GM23248 (cell line): ENCODE data around the gene FAM193B. TPM values are rescaled to one million over a fixed set of nuclear protein-coding genes. Genes with fewer than 3 reads are reported as not detected.

Experiments used
- DNase-seq: peaks from one replicate; pipeline ENCODE4 v3.0.0-alpha.2; 2015
- H2AFZ ChIP-seq: fragments of 200-600 bp; sonication (generic); 2 replicates; pipeline ENCODE4 v1.6.1; 2016; ENCODE audit warnings: antibody characterized with exemption
- H3F3A ChIP-seq: fragments of 200-600 bp; sonication (generic); 2 replicates; pipeline ENCODE4 v1.6.1; 2016; ENCODE audit warnings: mild to moderate bottlenecking, antibody characterized with exemption, mixed run types; ENCODE audit not compliant: insufficient read depth
- H3K27ac ChIP-seq: fragments of 200-600 bp; sonication (generic); 2 replicates; pipeline ENCODE4 v1.5.1; 2016; ENCODE audit warnings: mild to moderate bottlenecking
- H3K27me3 ChIP-seq: fragments of 200-600 bp; sonication (generic); replicated peaks from 2 replicates; pipeline ENCODE4 v1.6.1; 2016; ENCODE audit warnings: mild to moderate bottlenecking; ENCODE audit not compliant: insufficient read depth
- H3K36me3 ChIP-seq: fragments of 200-600 bp; sonication (generic); 2 replicates; pipeline ENCODE4 v1.6.1; 2016; ENCODE audit warnings: low read depth, mild to moderate bottlenecking
- H3K4me1 ChIP-seq: fragments of 200-600 bp; sonication (generic); 2 replicates; pipeline ENCODE4 v1.6.1; 2016; ENCODE audit warnings: mild to moderate bottlenecking; ENCODE audit not compliant: insufficient read depth
- H3K4me2 ChIP-seq: fragments of 200-600 bp; sonication (generic); one replicate; pipeline ENCODE4 v1.6.1; 2016; ENCODE audit warnings: mild to moderate bottlenecking; ENCODE audit not compliant: unreplicated experiment
- H3K4me3 ChIP-seq: fragments of 200-600 bp; sonication (generic); 2 replicates; pipeline ENCODE4 v1.5.1; 2016; ENCODE audit warnings: mild to moderate bottlenecking
- H3K79me2 ChIP-seq: fragments of 200-600 bp; sonication (generic); 2 replicates; pipeline ENCODE4 v1.6.1; 2016; ENCODE audit warnings: mild to moderate bottlenecking; ENCODE audit not compliant: insufficient read depth
- H3K9ac ChIP-seq: fragments of 200-600 bp; sonication (generic); 2 replicates; pipeline ENCODE4 v1.6.1; 2016; ENCODE audit warnings: mild to moderate bottlenecking
- H3K9me2 ChIP-seq: fragments of 200-600 bp; sonication (generic); 2 replicates; pipeline ENCODE4 v1.6.1; 2016; ENCODE audit warnings: mixed run types, mild to moderate bottlenecking, moderate library complexity; ENCODE audit not compliant: insufficient read depth
- H3K9me3 ChIP-seq: fragments of 200-600 bp; sonication (generic); one replicate; pipeline ENCODE4 v1.6.1; 2017; ENCODE audit warnings: low read depth
- H4K20me1 ChIP-seq: fragments of 200-600 bp; sonication (generic); 2 replicates; pipeline ENCODE4 v1.6.0; 2016; ENCODE audit not compliant: insufficient read depth
- EZH2 ChIP-seq: fragments of 200-600 bp; sonication (generic); IDR thresholded peaks from 2 replicates; pipeline ENCODE4 v1.6.1; 2018; ENCODE audit warnings: antibody characterized with exemption, mild to moderate bottlenecking; ENCODE audit not compliant: insufficient read depth, poor library complexity, severe bottlenecking
- EZH2phosphoT487 ChIP-seq: fragments of 200-600 bp; sonication (generic); IDR thresholded peaks from 2 replicates; pipeline ENCODE4 v1.6.1; 2018; ENCODE audit warnings: antibody characterized with exemption, moderate library complexity, mild to moderate bottlenecking, low read depth; ENCODE audit not compliant: insufficient read depth
- WGBS, 2 experiments: methylation state at CpG; one replicate each; pipeline ENCODE4 v1.1.6; 2015 to 2017; ENCODE audit warnings: low lambda C conversion rate in 2 of 2, low coverage in 1 of 2; ENCODE audit errors: missing lambda C conversion rate in 2 of 2; 5-methylcytosine and 5-hydroxymethylcytosine counted together
- in situ Hi-C: fragments of 300-500 bp; cut with MboI; formaldehyde crosslinking; loops from 2 replicates; pipeline ENCODE4 v1.15.0; 2020
- polyA plus RNA-seq: library from polyadenylated mRNA; unstranded; fragments of >200 nt; fragmentation: Nextera tagmentation; extraction: Ambion mirVana; gene quantifications from 2 replicates; pipeline ENCODE4 v1.2.1, GENCODE V29; 2016
- total RNA-seq: library from RNA; depleted of rRNA; stranded (reverse); fragments of >200 nt; shearing (Covaris generic); gene quantifications from 2 replicates; pipeline ENCODE4 v1.2.3, GENCODE V29; 2014; rRNA removed

Gene FAM193B
- total and polyA plus RNA-seq, 2 experiments from 2014 or later = 8.0 to 21.9 TPM

- Histone ChIP-seq H2AFZ (no peak overlapping the region), H3K27ac (peak overlapping the region; percentile 93), H3K27me3 (no peaks in the 10 kb centered on the region), H3K4me2 (peak overlapping the region; percentile 96), H3K79me2 (peaks cover 51% of the 10 kb centered on the region), H3F3A (peaks cover 44% of the 10 kb centered on the region), H3K4me1 (peaks cover 37% of the 10 kb centered on the region), H3K4me3 (peak overlapping the region; percentile 82), H3K36me3 (no peaks in the 10 kb centered on the region), H3K9me3 (no peaks in the 10 kb centered on the region), H4K20me1 (no peaks in the 10 kb centered on the region; the same call in 1 of the 2 replicates), H3K9ac (peak overlapping the region; percentile 84), H3K9me2 (no peaks in the 10 kb centered on the region)
- in situ Hi-C loops = no loop called here
- 0 to 2% methylated on average over 5 to 55 of the region's 93 CpGs for WGBS, 2 experiments
- TF ChIP-seq EZH2phosphoT487 = no peak
- TF ChIP-seq EZH2 = no peak
- peak; percentile 69 for DNase-seq
Measured at GRCh38 chr5:177472460-177473442, 81.6 kb downstream of the FAM193B start.

GRCh38 chr5:177471610-177472356 lies 82.6 kb downstream of the FAM193B start:
- no peaks in the 10 kb centered on the region; the same call in 1 of the 2 replicates for H4K20me1 ChIP-seq
- H3K27ac ChIP-seq = peak overlapping the region; percentile 93
- DNase-seq = peak; percentile 91
- peaks cover 54% of the 10 kb centered on the region for H3K79me2 ChIP-seq
- H3K4me1 ChIP-seq = peaks cover 37% of the 10 kb centered on the region
- peak overlapping the region; percentile 84 for H3K9ac ChIP-seq
- H3K36me3 ChIP-seq = no peaks in the 10 kb centered on the region
- H3K9me3 ChIP-seq = no peaks in the 10 kb centered on the region
- no peaks in the 10 kb centered on the region for H3K9me2 ChIP-seq
- in situ Hi-C loops = no loop called here
- H3K27me3 ChIP-seq = no peaks in the 10 kb centered on the region
- peaks cover 41% of the 10 kb centered on the region for H3F3A ChIP-seq
- no peak for TF ChIP-seq EZH2
- TF ChIP-seq EZH2phosphoT487 = no peak
- H3K4me3 ChIP-seq = peak overlapping the region; percentile 82
- peak overlapping the region; percentile 96 for H3K4me2 ChIP-seq
- WGBS, 2 experiments = 3 to 5% methylated on average over 13 to 14 of the region's 14 CpGs
- H2AFZ ChIP-seq = no peak overlapping the region

GRCh38 chr5:177470759-177471536 lies 83.4 kb downstream of the FAM193B start:
- Histone ChIP-seq H3K27ac (peak overlapping the region; percentile 93), H3K79me2 (peaks cover 58% of the 10 kb centered on the region), H3K9me3 (no peaks in the 10 kb centered on the region), H3K9me2 (no peaks in the 10 kb centered on the region), H3K4me2 (peak overlapping the region; percentile 96), H3K9ac (peak overlapping the region; percentile 84), H3K4me3 (peak overlapping the region; percentile 82), H4K20me1 (no peaks in the 10 kb centered on the region; the same call in 1 of the 2 replicates), H3K4me1 (peaks cover 37% of the 10 kb centered on the region), H3K36me3 (no peaks in the 10 kb centered on the region; the same call in 1 of the 2 replicates), H3F3A (peaks cover 35% of the 10 kb centered on the region), H2AFZ (no peak overlapping the region), H3K27me3 (no peaks in the 10 kb centered on the region)
- TF ChIP-seq EZH2 (no peak), EZH2phosphoT487 (no peak)
- in situ Hi-C loops = no loop called here
- peak; percentile 74 for DNase-seq
- WGBS, 2 experiments = 66 to 75% methylated on average over 8 to 10 of the region's 10 CpGs

Other genes with a start within 250 kb of the FAM193B start
- 7.8 and 23.0 TPM in 2 replicates for gene MXD3, start 242.7 kb downstream of the FAM193B start, total RNA-seq
- gene MXD3, start 242.7 kb downstream of the FAM193B start, polyA plus RNA-seq = 6.1 and 6.5 TPM in 2 replicates
- 313 and 389 TPM in 2 replicates for gene LMAN2, start 202.9 kb downstream of the FAM193B start, total RNA-seq
- 303 and 313 TPM in 2 replicates for gene LMAN2, start 202.9 kb downstream of the FAM193B start, polyA plus RNA-seq
- 4.3 and 6.4 TPM in 2 replicates for gene RGS14, start 196.6 kb downstream of the FAM193B start, total RNA-seq
- 2.2 and 2.5 TPM in 2 replicates for gene RGS14, start 196.6 kb downstream of the FAM193B start, polyA plus RNA-seq
- not detected in 2 replicates for gene SLC34A1, start 170.1 kb downstream of the FAM193B start, total RNA-seq
- gene SLC34A1, start 170.1 kb downstream of the FAM193B start, polyA plus RNA-seq = not detected in 2 replicates
- gene PFN3, start 153.9 kb downstream of the FAM193B start, total RNA-seq = not detected in 2 replicates
- not detected in 2 replicates for gene PFN3, start 153.9 kb downstream of the FAM193B start, polyA plus RNA-seq
- 0.43 and 1.3 TPM in 2 replicates for gene F12, start 145.0 kb downstream of the FAM193B start, total RNA-seq
- 1.2 and 1.8 TPM in 2 replicates for gene F12, start 145.0 kb downstream of the FAM193B start, polyA plus RNA-seq
- 17.3 and 30.4 TPM in 2 replicates for gene GRK6, start 127.9 kb downstream of the FAM193B start, total RNA-seq
- gene GRK6, start 127.9 kb downstream of the FAM193B start, polyA plus RNA-seq = 7.7 and 13.5 TPM in 2 replicates
- 23.9 and 24.8 TPM in 2 replicates for gene PRR7, start 107.7 kb downstream of the FAM193B start, total RNA-seq
- gene PRR7, start 107.7 kb downstream of the FAM193B start, polyA plus RNA-seq = 10.5 and 11.1 TPM in 2 replicates
- gene DBN1, start 80.9 kb downstream of the FAM193B start, total RNA-seq = 224 and 257 TPM in 2 replicates
- 160 and 163 TPM in 2 replicates for gene DBN1, start 80.9 kb downstream of the FAM193B start, polyA plus RNA-seq
- gene PDLIM7, start 57.0 kb downstream of the FAM193B start, total RNA-seq = 320 and 357 TPM in 2 replicates
- 551 and 556 TPM in 2 replicates for gene PDLIM7, start 57.0 kb downstream of the FAM193B start, polyA plus RNA-seq
- gene DOK3, start 44.7 kb downstream of the FAM193B start, total RNA-seq = 0.25 and 0.97 TPM in 2 replicates
- gene DOK3, start 44.7 kb downstream of the FAM193B start, polyA plus RNA-seq = 0.76 and 0.80 TPM in 2 replicates
- gene DDX41, start 37.6 kb downstream of the FAM193B start, total RNA-seq = 78.5 and 117 TPM in 2 replicates
- 63.0 and 67.9 TPM in 2 replicates for gene DDX41, start 37.6 kb downstream of the FAM193B start, polyA plus RNA-seq
- 137 and 138 TPM in 2 replicates for gene TMED9, start 37.6 kb upstream of the FAM193B start, total RNA-seq
- 254 and 282 TPM in 2 replicates for gene TMED9, start 37.6 kb upstream of the FAM193B start, polyA plus RNA-seq
- gene B4GALT7, start 45.6 kb upstream of the FAM193B start, total RNA-seq = 42.7 and 53.5 TPM in 2 replicates
- gene B4GALT7, start 45.6 kb upstream of the FAM193B start, polyA plus RNA-seq = 35.2 and 37.9 TPM in 2 replicates
- gene FAM153A, start 228.3 kb upstream of the FAM193B start, total RNA-seq = not detected in 2 replicates
- not detected in 2 replicates for gene FAM153A, start 228.3 kb upstream of the FAM193B start, polyA plus RNA-seq